Kasumi-1 (cell line): ENCODE measurements around the gene OR7A17.

ENCODE experiments used
- DNase-seq, 2 experiments: peaks; one replicate each; lab custom pipeline; 2025; lab: John Stamatoyannopoulos, UW

Gene OR7A17

DNA sequence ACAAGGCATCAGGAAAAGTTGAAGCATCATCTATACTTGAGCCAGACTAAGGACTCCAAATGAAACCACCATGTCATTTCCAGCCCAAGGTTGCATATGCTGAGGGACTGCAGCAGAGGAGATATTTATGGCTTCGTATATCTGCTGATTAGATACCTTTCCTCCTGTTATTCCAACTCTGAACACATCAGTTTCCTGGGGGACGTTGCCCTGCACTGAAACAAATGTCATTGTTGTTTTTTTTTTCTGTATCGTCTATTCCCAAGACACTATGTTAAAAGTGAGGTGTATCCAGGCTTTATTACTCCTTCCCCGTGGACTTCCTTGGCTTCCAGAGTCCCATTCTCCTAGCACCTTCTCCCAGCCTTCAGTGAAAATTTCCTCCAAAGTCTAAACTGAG, at the start of gene OR7A17:
Gene OR7A17, minus strand, starts transcription at position 101 of the 400 bp plus-strand sequence. CDS start 4,777 bp downstream, outside the sequence.
- DNase-seq: no peak

- DNase-seq: no peak
Observed at GRCh38 chr19:14933506-14933905, 47.6 kb upstream of the OR7A17 start.

DNA sequence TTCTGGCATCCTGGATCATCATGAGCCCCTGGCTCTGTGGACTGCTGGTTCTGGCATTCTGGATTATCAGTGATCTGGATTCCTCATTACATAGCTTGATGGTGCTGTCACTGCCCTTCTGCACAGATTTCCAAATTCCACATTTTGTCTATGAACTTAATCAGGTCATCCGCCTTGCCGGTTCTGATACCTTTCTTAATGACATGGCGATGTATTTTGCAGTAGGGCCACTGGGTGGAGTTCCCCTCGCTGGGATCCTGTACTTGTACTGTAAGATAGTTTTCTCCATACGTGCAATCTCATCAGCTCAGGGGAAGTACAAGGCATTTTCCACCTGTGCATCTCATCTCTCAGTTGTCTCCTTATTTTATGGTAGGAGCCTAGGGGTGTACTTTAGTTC, 30.9 kb upstream of the OR7A17 start:
- DNase-seq: peak in 1 of 2 experiments; percentile 2

GRCh38 chr19:14915116-14915515, 29.2 kb upstream of the OR7A17 start:
- no peak for DNase-seq

- no peak for DNase-seq
Observed at GRCh38 chr19:14906711-14907110, 20.8 kb upstream of the OR7A17 start.

GRCh38 chr19:14901675-14902260, 15.8 kb upstream of the OR7A17 start:
- DNase-seq: no peak

DNA sequence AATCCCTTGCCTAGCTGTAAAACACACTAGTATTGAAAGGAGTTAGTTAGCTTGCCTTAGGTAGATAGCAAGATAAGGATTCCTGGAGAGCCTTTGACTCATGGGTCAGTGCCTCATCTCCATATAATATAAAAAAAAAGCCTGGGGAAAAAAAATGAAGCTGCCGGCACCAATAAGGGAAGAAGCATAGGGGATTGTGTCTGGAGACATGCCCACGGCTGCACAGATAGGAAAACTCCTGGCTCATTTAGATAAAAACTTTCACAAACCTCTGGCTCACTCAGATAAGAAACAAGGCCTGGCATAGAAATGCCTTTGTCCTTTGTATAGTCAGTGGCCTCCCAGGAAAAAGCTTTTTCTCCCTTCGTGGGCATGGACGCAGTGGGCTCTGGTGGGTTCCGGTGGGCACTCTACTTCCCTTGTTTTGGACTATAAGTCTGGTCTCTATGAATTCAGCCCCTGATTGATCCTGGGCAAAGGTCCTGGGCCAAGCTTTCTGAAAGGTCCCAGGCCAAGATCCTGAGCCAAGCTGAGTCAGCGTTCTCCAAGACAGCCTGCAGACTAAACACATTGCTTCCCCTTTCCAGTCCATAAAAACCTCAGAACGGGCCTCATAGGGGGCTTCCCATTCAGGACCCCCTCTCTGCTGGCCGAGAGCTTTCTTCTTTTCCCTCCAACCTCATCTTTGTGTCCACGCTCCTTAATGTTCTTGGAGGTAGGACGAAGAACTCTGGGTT, 4.9 kb upstream of the OR7A17 start:
- DNase-seq: no peak

DNA sequence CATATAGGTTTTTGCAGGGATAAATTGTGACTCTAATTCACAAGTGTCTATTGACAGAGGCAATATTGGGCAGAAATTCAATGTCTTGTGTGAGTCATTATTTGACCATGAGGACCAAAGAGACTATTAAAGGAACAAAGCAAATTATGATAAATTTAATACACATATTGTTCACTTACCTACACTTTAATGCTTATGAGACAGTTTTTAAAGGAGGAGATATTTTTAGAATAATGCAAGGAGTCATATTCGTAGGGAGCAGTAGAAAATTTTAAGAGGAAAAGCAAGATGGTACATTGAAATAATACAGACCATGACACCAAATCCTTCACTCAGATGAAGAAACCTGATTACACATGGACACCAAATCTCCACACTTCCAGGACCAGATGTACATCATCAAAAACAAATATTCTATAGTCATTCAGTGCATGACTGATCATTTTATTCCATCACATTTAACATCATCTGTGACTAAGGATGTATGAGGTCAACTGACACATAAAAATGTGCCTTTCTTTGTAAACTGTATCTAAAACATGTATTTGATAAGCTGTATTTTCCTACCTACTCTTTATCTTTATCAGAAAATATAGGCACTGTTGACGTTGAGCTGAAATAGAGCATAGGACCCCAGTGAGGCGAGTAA, 4.2 kb upstream of the OR7A17 start:
- no peak for DNase-seq

GRCh38 chr19:14871619-14872230, 14.2 kb downstream of the OR7A17 start:
- peak; percentile 38 to 58 for DNase-seq

- DNase-seq: no peak
Observed at GRCh38 chr19:14868497-14868896, 17.4 kb downstream of the OR7A17 start.

DNA sequence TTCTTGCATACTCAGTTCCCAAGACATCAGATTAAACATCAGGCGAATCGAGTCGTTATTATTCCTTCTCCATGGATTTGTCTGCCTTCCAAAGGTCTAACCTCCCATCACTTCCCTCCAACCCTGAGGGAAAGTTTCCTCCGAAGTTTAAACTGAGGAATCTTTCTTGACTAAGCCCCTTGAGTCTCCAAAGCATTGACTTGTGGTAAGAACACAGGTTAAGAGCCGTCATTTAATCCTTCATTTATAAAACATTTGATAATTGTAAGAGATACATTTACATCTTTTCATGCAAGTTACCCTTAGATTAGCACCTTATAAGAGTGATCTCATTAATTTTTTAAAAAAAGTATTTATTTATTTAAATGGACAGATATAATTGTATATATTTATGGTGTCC, 37.1 kb downstream of the OR7A17 start, which contains the start of gene OR7A10:
Gene OR7A10, minus strand, starts transcription at position 101 of the 400 bp plus-strand sequence. CDS start 7,045 bp downstream, outside the sequence.
- no peak for DNase-seq

GRCh38 chr19:14843578-14843977, 42.4 kb downstream of the OR7A17 start:
- no peak for DNase-seq

DNA sequence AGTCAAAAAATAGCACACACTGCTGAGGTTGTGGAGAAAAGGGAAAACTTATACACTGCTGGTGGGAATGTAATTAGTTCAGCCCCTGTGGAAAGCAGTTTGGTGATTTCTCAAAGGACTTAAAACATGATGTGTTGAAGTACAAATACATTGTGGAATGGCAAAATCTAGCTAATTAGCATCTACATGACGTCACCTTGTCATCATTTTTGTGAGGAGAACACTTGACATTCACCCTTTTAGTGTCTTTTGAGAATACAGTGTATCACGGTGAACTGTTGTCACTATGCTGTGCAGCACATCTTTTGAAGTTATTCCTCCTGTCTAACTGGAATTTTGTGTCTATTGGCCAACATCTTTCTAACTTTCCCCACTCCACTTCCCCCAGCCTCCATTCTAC, 42.8 kb downstream of the OR7A17 start:
- no peak for DNase-seq

DNA sequence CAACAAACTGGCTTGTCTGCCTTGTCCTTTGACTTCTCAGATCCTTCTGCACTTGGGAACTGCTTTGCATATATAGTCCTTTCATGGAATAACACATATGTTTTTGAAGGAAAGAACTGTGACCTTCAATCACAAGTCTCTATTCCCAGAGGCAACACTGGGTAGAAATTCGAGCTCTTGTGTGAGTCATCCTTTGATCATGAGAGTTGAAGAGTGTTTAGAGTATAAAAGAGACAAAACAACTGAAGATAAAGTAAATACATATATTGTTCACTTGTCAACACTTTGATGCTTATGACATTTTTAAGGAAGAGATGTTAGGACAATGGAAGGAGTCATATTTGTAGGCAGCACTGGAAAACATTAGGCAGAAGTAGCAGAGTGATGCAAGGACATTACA, 45.7 kb downstream of the OR7A17 start:
- DNase-seq: no peak

GRCh38 chr19:14837391-14837790, 48.5 kb downstream of the OR7A17 start:
- DNase-seq: no peak

DNA sequence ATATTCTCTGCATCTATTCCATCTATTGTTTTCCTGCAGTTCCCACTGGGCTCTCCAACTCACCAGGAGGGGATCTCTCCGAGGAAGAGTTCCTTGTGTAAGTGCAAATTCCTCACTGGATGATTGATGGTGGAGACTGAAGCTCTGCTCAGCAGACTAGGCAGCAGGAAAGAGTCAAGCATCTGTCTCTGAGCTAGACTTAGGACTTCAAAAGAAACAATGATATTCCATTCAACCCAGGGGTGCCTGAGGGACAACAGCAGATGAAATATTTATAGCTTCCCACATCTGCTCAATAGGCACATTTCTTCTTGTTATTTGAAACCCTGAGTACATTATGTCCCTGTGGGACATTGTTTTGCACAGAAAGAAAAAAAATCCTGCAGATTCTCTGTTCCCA, 50.9 kb downstream of the OR7A17 start, which contains the start of the genes OR7A5 and OR7C1:
Gene OR7A5, minus strand, starts transcription at position 175 of the 400 bp plus-strand sequence. CDS start 6,944 bp downstream, outside the sequence.
Gene OR7C1, minus strand, starts transcription at position 175 of the 400 bp plus-strand sequence. CDS start 35,049 bp downstream, outside the sequence.
- DNase-seq: no peak

DNA sequence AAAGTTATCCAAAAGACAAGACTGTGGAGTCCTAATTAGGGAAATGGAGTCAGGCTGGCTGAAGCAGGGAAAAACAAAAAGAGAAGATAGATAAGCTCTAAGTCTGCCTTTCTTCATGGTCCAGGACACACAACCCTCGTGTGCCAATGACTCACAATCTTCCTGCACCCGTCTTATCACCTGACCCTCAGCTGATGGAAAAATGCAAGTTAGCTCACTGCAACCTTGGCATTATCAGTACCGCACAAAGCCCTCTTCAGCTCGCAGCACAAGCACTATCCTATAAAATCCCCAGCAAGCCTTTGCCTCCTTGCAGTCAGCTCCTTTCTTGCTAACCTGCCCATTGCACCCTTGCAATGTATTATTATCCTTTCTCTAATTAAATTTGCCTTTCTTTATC, 55.2 kb downstream of the OR7A17 start:
- DNase-seq: no peak
